ENCODE measurements around the gene BRPF1.
"Not testable (repeated sequence)": the region's sequence is repeated elsewhere in the genome, so short reads cannot be mapped to it uniquely, and the experiment has no call there.

The BRPF1 gene

DNA sequence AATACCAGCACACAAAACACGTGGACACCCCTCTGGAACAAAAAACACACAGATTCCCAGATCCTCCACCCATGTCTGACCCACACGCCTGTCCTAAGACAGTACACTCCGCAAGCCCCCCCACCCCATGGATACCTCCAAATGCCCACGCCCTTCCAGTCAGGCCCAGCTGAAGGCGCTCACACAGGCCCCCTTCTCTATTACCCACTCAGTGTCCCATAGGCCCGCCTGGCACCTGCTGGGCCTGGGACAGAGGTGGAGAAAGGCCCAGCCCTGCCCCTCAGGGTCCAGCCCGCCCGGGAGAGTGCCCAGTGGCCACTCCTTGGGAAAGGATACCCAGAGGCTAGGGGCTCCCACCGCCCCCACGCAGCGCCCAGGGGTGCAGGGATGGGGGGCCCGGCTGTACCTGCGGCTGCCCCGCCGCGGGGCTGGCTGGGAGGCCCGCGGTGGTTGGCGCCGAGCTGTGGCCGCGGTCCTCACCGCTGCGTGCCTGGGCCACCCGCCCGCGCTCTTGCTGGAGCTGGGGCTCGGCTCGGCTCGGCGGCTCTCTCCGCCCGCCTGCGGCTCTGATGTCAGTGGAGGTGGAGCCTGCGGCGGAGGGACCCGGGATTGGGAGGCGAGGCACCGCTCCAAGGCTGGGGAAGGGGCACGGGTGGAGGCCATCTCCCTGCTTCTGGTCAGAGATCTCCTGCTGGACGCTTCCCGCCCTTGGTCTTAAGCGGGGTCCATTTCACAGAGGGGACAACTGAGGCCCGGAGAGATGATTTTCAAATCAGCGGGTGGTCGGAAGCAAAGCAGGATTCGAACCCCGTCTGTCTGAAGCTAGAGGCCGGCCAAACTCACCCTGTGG is 38.1 kb downstream of the BRPF1 start, which contains the start of gene CAMK1:
TSS of gene CAMK1 (minus strand) at position 522 of the 850 bp plus-strand sequence. CDS start 2,198 bp downstream, outside the sequence.
- DNase-seq = peak in 4 of 5 donors; percentile 37 to 66 (median 43)

DNA sequence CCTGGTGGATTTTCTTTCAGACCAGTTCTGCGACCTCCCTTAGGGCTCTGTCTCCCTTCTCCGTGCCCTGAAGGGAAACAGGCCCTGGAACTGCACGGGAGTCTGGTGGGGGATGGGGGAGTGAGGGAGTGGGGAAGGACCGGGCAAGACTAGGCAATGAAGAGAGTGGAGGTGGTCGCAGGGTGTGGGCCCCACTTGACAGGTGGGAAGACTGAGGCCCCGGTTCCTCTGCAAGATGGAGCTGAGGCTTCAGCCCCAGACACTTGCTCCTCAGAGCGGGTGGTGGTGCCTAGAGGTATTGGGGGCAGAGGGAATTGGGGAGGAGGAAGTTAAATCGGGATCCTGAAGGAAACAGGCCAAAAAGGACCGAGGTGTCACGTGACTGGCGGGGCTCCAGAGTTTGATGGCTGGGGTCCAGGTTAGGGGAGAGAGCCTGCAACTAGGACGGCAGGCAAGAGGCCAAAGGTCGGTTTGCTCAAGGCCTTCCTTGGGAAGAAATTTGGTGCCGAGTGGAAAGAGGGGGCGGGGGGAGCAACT is 38.8 kb downstream of the BRPF1 start:
- DNase-seq = no peak

DNA sequence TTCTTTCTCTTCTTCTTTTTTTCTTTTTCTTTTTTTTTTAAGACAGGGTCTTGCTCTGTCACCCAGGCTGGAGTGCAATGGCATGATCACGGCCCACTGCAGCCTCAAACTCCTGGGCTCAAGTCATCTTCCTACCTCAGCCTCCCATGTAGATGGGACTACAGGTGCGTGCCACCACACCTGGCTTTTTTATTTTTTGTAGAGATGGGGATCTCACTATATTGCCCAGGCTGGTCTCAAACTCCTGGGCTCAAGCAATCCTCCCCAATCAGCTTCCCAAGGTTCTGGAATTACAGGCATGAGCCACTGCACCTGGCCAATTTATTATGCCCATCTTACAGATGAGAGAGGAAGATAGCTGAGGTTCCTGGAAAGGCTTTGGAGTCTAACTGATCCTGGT is 39.5 kb downstream of the BRPF1 start:
- DNase-seq = not testable (repeated sequence)

DNA sequence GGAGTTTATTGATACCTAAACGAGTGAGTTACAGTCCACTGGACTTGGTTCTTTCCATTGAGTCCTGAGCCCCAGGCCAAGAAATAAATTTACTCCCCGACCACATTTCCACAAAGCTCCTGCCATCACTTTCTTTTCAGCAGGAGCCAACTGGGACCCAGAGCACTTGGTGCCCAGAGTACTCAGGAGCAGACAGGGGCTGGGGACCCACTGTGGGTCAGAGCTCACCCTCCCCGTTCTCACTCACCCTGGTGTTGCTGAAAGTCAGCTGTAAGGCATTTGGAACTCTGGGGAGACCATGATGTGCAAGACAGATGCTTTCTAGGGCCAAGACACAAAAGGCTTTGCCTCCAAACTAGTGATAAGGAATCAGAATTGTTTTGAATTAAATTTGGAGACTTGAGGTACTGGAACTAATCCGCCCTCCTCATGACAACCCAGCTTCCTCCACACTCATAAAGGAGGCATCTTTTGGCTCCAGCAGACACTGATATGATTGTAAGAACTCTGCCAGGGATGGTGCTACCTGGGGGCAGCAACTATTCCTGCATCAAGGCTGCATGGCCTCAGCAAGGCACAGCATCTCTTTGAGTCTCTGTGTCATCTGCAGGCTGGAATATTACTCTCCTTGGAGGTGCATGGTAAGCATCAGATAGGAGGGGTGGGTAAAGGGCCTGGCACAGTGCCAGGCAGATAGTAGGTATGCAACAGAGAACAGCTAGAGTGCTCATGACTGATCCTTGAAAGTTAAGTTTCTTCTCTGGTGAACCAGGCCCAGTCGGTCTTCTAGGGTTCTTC is 45.6 kb downstream of the BRPF1 start:
- no peak for DNase-seq

DNA sequence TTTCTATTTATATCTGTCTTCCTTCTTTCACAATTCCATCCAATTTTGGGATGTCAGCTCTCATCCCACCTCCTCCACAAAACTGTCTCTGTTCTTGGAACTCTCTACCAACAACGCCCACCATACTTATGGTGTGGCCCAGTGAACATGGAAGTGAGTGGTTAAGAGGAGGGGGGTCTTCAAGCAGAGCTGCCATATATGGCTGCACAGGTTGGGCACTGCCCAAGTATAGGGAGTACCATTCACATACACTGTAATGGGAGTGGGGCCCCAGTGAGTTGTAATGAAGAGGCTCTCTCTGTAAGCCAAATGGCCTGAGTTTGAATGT is 46.1 kb downstream of the BRPF1 start:
- no peak for DNase-seq

DNA sequence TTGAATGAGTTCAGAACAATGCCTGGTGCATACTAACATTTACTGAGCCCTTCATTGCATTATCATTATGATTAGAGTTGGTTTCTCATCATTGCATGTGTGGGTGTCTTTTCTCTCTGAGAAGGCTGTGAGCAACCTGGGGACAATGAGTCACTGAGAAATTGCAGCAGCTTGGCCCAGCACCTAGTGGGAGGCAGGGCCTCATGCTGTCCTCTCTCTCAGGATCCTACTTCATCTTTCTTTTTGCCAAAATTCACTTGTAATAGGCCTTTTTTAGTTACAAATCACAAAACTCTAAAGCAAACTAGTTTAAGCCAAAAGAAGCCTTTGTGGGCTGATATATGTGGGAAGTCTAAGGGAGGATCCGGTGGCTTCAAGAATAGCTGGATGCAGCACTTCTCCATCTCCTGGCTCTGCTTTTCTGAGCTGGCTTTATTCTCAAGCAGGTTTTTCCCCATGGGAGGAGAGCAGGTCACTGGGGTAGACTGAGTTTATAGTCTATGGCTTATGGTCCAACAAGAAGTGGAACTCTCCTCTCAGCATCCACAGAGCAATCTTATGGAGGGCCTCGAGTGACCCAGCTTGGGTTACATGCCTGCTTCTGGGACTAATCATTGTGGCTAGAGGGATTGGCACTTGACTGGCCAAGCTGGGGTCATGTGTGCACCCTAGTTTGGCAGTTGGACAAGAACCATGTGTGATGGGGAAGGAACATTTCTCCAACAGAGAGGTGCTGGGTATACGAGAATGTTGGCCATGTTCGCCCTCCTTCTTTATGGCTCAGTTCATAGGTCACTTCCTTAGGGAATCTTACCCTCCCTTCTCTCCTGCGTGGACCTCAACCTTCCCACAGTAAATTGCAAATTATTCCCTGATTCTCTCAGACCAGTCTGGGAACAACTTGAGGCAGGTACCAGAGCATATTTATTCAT is 46.9 kb downstream of the BRPF1 start:
- peak in 1 of 5 donors; percentile 34 for DNase-seq

DNA sequence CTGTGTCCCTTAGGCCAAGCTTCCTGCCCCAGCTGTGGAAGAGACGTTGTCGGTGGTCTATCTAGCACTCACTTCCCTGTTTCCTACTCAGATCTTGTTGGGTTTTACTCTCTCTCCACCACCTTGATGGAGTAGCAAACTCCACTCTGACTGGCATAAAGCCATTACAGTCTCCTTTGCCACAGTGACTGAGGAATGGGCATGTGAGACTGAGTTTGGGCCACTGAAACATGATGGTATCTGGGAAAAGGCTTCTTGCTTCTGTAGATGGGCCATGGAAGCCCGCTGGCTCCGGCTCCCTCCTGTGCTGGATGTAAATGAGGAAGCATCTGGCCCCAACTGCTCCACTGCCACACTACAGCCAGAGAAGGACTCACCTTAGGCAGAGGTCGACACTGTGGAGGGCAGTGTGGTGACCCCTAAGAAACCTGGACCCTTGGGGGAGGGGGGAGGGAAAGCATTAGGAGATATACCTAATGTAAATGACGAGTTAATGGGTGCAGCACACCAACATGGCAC is 47.6 kb downstream of the BRPF1 start:
- DNase-seq = no peak

DNA sequence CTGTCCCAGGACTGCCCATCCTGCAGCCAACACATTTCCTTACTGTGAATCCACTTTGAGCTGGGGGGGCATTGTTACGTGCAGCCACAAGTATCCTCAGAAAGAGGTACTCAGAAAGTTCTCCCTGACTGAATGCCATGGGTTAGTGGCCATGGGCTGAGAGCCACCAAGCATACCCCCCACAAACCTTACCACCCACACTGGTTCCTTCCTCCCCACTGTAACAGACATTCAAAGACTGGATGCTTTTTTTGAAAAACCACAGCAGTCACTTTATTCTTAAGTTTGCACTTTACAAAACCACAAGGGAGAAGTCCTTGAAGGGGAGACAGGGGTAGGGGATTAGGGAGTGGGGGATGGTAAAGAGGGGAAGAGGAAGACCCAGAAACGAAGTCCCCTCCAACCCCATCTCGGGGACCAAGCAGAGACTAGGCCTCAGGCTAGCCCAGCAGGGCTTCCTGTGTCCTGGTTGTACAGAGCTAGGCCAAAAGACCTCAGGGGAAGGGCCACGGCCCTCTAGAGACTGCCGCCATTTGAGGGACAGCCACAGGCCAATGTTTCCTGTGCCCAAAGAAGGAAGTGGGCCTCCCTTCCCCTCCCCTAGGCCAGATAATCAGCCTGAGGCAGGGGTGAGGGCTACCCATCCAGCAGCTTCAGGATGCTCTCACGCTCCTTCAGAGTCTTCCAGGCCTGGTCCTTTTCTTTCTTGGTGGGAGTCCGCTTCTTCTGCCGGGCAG is 48.4 kb downstream of the BRPF1 start:
- DNase-seq = peak in 2 of 5 donors; percentile 7 to 47

DNA sequence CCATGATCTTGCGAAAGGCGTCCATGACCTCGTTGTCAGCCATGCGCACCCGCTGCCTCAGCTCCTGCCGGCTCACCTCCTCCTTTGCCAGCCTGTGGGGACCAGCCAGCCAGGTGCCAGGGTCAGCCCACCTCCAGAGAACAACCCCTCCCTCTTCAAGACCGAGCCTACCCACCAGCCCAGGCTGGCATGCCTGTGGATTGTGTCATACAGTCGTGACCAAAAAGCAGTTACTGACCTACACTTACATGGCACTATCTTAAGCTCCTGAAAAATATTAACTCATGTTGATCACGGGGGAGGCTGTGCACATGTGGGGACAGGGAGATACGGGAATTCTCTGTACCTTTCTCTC is 48.9 kb downstream of the BRPF1 start:
- no peak for DNase-seq

DNA sequence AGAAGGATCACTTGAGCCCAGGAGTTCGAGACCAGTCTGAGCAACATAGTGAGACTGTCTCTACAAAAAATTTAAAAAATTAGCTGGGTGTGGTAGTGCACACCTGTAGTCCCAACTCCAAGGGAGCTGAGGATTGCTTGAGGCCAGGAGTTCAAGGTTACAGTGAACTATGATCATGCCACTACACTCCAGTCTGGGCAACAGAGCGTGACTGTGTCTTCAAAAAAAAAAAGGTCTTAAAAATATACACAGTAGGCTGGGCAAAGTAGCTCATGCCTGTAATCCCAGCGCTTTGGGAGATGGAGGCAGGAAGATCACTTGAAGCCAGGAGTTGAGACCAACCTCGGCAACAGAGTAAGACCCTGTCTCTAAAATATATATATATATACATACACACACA is 49.4 kb downstream of the BRPF1 start:
- no peak for DNase-seq

DNA sequence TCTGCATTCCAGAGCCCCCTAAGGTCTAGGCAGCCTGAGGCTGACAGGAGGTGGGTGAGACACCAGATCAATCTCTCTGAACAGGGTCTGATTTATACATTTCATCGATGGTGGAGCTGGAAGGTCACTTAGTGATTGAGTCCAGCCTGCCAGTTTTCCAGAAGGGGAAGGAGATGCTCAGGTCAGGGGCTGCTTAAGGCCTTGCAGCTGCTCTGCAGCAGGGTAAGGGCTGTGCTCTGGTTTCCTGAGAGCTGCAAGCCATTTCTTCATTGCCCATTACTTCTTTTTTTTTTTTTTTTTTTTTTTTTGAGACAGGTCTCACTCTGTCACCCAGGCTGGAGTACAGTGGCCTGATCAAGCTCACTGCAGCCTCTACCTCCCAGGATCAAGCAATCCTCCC is 50.0 kb downstream of the BRPF1 start:
- no peak for DNase-seq

DNA sequence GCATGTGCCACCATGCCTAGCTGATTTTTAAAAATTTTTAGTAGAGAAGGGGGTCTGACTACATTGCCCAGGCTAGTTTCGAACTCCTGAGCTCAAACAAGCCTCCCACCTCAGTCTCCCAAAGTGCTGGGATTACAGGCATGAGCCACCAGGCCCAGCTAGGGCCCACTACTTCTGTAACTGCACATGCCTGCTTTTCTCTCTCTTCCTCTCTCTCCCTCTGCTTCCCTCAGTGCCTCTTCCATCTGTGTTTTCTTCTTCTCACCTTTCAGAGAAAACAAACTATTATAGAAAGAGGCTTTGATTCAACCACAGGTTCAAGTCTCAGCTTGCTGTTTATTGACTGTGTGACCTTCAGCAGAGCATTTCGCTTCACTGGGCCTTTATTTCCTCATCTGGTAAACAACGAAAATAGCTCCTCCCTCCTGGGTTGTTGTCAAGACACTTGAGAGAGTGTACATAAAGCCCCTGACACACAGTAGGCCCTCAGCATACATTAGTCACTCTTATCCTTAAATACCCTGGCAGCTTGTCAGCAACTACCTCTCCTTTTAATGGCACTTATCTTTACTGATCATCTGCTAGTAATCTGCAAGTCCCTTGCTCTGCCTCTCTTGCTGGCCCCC is 50.6 kb downstream of the BRPF1 start:
- no peak for DNase-seq

DNA sequence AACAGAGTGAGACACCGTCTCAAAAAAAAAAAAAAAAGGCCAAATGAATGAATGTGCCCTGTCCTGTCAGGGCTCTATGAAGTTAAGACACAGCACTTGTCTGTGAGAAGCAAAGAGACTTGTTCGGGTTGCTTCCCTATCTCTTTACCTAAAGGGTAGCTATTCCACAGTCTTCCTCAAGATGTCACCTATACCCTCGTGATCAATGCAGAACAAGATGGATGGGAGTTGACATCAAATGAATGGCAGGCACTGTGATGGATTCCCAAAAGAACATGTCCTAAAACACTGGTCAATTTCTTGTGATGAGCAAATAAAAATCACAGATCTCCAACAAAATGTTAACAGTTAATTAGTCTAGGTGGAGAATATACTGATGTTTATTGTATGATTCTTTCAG is 51.2 kb downstream of the BRPF1 start:
- DNase-seq = no peak

DNA sequence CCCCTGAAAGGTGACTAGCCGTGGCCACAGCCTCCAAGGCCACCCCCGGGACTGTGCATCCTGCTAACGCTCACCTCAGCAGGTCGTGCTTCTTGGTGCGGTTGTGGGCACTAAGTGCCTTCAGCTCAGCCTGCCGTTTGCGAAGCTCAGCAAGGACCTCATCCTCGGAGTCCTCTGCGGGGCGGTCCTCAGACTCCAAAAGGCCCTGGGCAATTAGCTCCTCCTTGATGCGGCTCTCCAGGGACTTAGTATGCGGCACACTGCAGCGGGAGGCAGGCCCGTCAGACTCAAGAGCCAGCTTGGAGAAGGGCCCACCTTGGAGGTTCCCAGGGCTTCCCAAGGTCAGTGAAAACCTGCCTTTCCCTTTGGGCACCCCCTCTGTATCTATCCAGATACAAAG is 52.4 kb downstream of the BRPF1 start:
- no peak for DNase-seq

DNA sequence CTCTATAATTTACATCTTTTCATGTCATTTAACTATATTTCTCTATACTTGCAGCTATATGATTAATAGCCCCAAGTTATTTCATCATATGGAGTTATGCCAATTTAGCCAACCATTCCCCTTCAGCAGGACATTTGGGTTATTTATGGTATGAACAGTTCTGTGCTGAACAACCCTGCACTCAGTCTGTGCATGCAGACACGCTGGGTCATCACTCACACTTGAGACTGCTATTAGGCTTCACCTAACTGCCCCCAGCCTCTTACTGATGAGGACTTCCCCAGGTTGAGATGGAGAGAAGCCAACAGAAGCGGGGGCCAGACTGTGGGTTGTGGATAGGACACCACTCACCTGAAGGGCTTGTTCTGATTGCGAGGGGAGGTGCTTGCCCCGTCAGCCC is 53.4 kb downstream of the BRPF1 start:
- DNase-seq = no peak

DNA sequence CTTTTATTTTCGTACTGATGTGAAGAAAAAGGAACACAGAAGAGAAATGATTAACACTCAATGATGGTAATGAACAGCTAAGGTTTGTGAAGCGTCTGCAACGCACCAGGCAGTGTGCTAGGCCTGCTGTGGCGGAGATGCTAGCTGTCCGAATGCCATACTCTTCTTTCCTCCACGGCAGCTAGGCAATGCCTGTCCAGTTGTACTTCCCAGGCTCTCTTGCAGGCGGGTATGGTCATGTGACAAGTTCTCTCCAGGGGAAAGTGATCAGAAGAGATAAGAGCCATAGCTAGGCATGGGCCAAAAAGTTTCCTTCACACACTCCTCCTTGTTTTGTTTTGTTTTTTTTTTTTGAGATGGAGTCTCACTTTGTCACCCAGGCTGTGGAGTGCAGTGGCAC is 54.1 kb downstream of the BRPF1 start:
- no peak for DNase-seq

DNA sequence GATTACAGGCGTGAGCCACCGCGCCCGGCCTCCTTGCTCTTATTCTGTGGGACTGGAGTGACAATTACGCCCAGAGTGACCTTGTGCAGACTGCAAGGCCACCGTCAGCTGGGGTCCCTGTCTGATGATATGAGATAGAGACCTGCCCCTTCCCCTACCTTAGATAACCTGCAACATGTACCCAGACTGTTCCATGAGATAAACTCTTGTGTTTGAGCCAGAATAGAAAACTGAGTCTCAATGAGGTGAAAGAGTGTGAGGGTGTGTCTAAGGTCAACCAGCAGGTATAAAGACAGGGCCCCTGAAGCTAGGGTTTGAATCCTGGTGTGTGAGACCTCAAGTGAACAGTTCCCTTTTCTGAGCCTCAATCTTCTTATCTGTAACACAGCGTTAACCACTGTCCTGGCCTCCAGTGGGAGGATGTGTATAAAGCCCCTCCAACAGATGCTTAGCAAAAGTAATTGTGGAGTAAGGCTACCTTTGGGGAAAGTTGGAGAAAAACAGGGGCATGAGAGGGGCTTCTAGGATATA is 54.7 kb downstream of the BRPF1 start:
- DNase-seq = no peak

DNA sequence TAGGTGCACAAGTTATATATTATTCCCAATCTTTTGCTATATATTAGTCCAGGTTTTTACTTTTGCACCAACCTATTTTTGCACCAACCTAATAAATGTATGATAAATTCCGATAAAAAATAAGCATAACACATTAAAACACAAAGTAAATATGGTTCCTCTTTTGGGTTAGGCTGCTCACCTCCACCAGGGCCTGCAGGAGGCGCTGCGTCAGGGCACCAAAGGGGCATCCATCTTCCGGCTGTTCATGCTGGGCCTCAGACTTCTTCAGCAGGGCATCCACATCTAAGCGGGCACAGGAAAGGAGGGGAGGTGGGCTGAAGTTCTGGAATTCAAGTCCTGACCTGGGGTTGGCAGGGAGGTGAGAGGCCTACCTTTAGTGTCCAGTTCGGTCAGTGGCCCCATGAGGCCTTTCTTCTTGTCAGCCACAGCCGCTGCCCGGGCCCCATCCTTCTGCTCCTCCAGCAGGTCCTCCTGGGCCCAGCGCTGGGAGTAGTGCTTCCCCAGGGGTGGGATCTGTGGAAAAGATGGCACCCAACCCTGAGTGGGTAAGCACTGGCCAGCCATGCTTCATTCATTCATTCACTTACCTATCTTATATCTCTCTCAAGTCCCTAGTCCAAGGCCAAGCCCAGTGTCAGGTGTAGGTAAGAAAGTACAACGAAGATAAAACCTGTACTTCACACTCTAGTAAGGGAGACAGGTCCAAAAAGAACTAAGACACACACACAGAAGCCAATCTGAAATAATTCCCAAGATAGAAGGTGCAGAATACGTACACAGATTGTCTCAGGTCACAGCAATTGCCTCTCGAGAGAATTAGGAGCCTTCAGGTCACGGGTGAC is 55.5 kb downstream of the BRPF1 start:
- no peak for DNase-seq

DNA sequence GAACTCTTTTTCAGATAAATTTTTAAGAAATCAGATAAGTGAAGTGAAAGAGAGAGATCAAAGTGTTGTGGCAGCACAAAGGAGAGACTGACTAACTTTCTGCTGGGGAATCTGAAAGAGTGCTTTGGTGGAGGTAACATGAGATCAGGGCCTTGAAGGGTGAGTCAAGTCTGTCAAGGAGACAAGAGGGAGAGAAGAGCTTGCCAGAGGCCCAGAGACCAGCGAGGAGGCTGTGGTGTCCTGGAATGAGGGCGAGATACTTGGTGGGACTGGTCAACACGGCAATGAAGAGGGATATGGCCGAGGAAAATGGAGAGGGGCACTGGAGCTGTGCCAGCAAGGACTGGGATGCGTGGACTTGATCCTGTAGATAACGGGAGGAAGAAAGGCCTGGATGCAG is 56.2 kb downstream of the BRPF1 start:
- no peak for DNase-seq

DNA sequence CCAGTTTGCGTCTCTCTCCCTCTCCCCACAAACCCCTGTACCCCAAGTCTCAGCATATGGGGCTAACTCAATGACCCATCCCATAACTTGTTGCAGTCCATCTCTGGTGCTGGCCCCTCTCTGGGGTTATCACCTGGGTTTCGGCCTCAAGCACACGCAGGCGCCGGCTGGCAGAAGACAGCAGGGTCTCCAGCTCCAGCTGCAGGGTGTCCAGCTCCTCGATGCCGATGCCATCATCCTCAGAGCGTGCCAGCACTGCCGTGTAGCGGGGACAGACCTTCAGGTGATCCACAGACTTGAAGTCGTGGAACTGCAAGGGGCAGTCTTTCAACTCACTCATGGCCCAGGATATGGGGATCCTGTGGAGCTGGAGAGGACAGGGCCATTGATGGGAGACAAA is 59.6 kb downstream of the BRPF1 start:
- no peak for DNase-seq
